Activated T-helper 1 cell treated with anti-CD3 and anti-CD28 coated beads, Interleukin-12 subunit alpha, Interleukin-12 subunit beta, Interleukin-2, Interleukin-4 antibody, amounts not matched to agents 30 ng/mL and 10 ng/mL and 1 ng/mL, durations not matched to agents 14 hours and 24 hours and 36 hours (primary cell): ENCODE data around the gene CTNNA1. TPM values are rescaled to one million over a fixed set of nuclear protein-coding genes. Genes with fewer than 3 reads are reported as not detected.

Experiments used
- DNase-seq: peaks from one replicate; pipeline ENCODE4 v3.0.0; 2021; ENCODE audit warnings: low spot score
- H3K27ac Mint-ChIP-seq: one replicate; pipeline ENCODE4 v1.8.0; 2021; ENCODE audit warnings: mild to moderate bottlenecking, mixed read lengths
- H3K27me3 Mint-ChIP-seq: one replicate; pipeline ENCODE4 v1.8.0; 2022; ENCODE audit warnings: mild to moderate bottlenecking, moderate library complexity, mixed read lengths; ENCODE audit not compliant: insufficient read depth
- H3K36me3 Mint-ChIP-seq: one replicate; pipeline ENCODE4 v1.8.0; 2021; ENCODE audit warnings: low read depth, mixed read lengths
- H3K4me1 Mint-ChIP-seq: one replicate; pipeline ENCODE4 v1.8.0; 2021; ENCODE audit warnings: low read depth, mixed read lengths
- H3K4me3 Mint-ChIP-seq: one replicate; pipeline ENCODE4 v1.8.0; 2021; ENCODE audit warnings: mild to moderate bottlenecking, moderate library complexity, mixed read lengths
- H3K9me3 Mint-ChIP-seq: one replicate; pipeline ENCODE4 v1.8.0; 2021; ENCODE audit warnings: mixed read lengths
- intact Hi-C: fragments of 100-400 bp; cut with micrococcal nuclease; formaldehyde crosslinking; loops from one replicate; pipeline ENCODE4 v1.15.1; 2024
- total RNA-seq: library from RNA; stranded (reverse); gene quantifications from 2 replicates; pipeline ENCODE4 v1.2.3, GENCODE V29; 2022

Gene CTNNA1
- total RNA-seq, 1 donor from 2014 or later, result 58.0 TPM

DNA sequence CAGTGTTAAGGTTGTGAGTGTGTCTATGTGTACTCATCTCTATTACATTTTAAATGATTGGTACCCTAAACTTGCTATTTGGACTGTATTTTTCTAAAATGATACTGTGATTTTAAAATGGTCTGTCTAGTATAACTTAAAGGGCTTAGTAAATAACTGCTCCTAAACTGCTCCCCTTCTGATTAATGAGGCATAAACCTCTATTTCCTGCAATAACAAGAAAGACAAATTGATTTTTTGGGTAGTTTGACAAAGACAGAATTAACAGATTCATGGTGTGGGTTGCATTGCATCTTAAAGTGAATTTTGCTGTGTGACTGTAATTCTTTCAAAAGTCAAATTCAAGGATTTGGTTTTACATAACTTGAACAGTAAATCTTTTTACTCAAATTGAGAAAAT lies 130.0 kb downstream of the CTNNA1 start:
- Mint-ChIP-seq H3K36me3 (peaks cover 5% of the 10 kb centered on the region), H3K27ac (no peak overlapping the region), H3K9me3 (no peaks in the 10 kb centered on the region), H3K27me3 (peaks cover 15% of the 10 kb centered on the region), H3K4me3 (no peak overlapping the region), H3K4me1 (no peaks in the 10 kb centered on the region)
- no peak for DNase-seq
- intact Hi-C loops, result no loop called here

DNA sequence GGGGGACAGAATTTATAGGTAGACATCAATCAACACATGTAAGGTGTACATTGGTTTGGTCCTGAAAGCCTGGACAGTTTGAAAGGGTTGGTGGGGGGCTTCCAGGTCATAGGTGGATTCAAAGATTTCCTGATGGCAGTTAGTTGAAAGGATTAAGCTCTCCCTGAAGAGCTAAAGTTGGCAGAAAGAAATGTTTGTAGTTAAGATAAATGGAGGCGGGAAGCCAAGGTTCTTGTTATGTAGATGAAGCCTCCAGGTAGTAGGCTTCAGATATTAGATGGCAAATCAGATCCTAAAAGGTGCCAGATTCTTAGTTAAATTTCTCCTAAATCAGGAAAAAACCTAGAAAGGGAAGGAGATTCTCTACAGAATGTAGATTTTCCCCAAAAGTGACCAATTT lies 130.9 kb downstream of the CTNNA1 start:
- no peak for DNase-seq
- peaks cover 3% of the 10 kb centered on the region for H3K9me3 Mint-ChIP-seq
- peaks cover 9% of the 10 kb centered on the region for H3K36me3 Mint-ChIP-seq
- H3K27ac Mint-ChIP-seq, result no peak overlapping the region
- no peaks in the 10 kb centered on the region for H3K4me1 Mint-ChIP-seq
- peaks cover 15% of the 10 kb centered on the region for H3K27me3 Mint-ChIP-seq
- intact Hi-C loops, result no loop called here
- H3K4me3 Mint-ChIP-seq, result no peak overlapping the region

DNA sequence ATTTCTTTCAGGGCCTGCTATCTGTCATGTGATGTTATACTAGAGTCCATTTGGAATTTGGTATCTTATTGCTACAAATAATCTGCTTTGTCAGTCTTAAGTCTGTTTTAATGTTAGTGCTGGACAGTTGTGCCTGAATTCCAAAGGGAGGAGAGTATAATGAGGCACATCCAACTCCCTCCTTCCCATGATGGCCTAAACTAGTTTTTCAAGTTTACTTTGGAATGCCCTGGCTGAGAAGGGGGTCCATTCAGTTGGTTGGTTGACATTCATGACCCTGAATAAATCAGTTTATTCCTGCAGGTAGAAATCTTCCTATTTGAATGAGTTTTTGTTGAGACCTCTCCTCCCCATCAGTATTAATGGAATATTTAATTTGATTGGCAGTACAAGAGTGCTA lies 131.3 kb downstream of the CTNNA1 start:
- Mint-ChIP-seq H3K27me3 (peaks cover 15% of the 10 kb centered on the region), H3K9me3 (peaks cover 4% of the 10 kb centered on the region), H3K36me3 (peaks cover 9% of the 10 kb centered on the region), H3K4me1 (no peaks in the 10 kb centered on the region), H3K27ac (no peak overlapping the region), H3K4me3 (no peak overlapping the region)
- intact Hi-C loops, result no loop called here
- no peak for DNase-seq

DNA sequence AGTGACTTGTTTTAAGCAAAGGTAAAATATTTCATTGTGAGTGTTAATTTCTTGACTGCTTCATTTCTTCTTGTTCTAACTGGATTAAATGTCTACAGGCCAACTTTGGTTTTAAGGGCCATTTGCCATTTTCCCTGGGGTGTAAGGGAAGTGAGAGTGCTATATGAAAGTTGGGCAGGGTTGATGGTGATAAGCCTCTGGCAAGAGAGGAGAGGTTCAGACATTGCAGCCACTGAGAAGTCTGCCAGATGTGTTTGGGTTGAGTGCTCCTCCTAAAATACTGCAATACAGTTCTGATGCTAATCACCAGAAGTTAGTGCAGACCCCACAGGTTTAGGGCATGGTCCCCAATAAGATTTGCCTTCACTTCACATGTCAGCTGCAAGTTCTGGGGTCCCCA lies 136.8 kb downstream of the CTNNA1 start:
- peaks cover 19% of the 10 kb centered on the region for H3K9me3 Mint-ChIP-seq

DNA sequence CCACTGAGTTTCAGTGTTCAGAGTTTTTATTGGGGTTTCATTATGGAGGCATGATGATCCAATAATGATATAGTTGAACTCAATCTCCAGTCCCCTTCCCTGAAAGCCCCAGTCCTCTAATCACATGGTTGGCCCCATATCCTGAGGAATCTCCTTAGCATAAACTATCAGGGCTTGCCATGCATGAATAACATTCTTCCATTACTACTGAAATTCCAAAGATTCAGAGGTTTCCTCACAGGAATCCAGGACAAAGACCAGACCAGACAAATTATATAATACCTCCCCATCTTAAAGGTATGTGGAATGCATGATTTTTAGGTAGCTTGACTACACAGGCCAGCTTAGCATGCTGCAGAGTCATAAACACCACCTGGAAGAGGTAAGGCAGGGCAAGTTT lies 137.4 kb downstream of the CTNNA1 start:
- Mint-ChIP-seq H3K27ac (no peak overlapping the region), H3K9me3 (peaks cover 19% of the 10 kb centered on the region), H3K4me3 (no peak overlapping the region), H3K36me3 (peaks cover 18% of the 10 kb centered on the region), H3K27me3 (peaks cover 1% of the 10 kb centered on the region), H3K4me1 (no peaks in the 10 kb centered on the region)
- intact Hi-C loops, result no loop called here
- DNase-seq, result no peak

More for the DNA sequence above, 136.8 kb downstream of the CTNNA1 start:
- H3K27ac Mint-ChIP-seq, result no peak overlapping the region
- no peaks in the 10 kb centered on the region for H3K4me1 Mint-ChIP-seq
- no peak overlapping the region for H3K4me3 Mint-ChIP-seq
- intact Hi-C loops, result no loop called here
- H3K27me3 Mint-ChIP-seq, result peaks cover 1% of the 10 kb centered on the region
- DNase-seq, result no peak
- peaks cover 18% of the 10 kb centered on the region for H3K36me3 Mint-ChIP-seq

DNA sequence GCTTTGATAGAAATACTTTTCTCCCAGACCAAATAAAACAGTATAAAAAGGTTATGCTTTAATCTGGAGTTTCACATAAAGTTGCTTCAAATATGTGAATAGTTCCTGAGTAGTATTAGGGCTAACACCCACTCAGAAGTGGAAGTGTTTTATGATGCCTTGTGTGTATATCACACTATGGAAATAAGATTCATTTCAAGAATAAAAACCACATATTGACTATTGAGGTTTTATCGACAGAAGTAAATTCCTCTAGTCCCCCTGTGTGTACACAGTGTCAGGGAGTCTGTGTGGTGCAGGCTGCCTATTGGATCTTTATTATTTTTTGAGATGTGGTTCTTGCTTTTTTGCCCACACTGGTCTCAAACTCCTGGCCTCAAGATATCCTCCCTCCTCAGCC lies 142.7 kb downstream of the CTNNA1 start:
- intact Hi-C loops, result no loop called here
- H3K9me3 Mint-ChIP-seq, result peaks cover 3% of the 10 kb centered on the region
- H3K27ac Mint-ChIP-seq, result no peak overlapping the region
- peaks cover 25% of the 10 kb centered on the region for H3K4me1 Mint-ChIP-seq
- H3K4me3 Mint-ChIP-seq, result no peak overlapping the region
- H3K36me3 Mint-ChIP-seq, result peaks cover 4% of the 10 kb centered on the region
- DNase-seq, result no peak
- peaks cover 8% of the 10 kb centered on the region for H3K27me3 Mint-ChIP-seq

DNA sequence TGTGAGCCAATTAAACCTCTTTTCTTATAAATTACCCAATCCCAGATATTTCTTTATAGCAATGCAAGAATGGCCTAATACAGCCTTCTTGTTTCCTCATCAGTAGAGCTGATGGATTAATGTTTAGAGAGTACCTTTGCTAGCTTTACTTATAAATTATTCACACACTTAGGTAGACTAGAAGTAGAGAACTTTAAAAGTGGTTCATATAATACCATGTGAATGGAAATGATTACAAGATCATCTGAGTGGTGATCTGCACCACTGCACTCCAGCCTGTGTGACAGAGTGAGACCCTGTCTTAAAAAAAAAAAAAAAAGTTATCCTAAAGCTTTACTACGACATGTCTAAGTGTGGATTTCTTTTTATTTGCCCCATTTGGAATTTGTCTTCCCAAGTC lies 145.1 kb downstream of the CTNNA1 start:
- intact Hi-C loops, result no loop called here

DNA sequence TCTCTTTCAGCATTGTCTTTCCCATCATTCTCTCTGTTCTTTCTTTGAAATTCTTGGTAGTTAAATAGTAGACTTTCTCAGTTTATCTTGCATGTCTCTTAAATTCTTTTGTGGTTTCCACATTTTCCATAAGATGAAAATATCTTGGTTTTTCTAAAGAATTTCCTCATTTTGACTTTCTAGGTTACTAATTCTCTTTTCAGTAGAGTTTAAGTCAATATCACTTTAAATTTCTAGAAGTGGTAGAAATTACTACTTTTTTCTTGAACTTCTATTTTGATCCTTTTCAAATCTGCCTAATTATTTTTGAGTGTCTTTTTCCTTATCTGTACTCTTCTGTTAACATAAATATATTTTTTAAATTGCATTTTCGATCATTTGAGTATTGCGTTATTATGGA lies 145.5 kb downstream of the CTNNA1 start:
- peak overlapping the region; percentile 4 for H3K27ac Mint-ChIP-seq
- peaks cover under 1% of the 10 kb centered on the region for H3K36me3 Mint-ChIP-seq
- DNase-seq, result no peak
- H3K4me1 Mint-ChIP-seq, result peaks cover 35% of the 10 kb centered on the region
- H3K27me3 Mint-ChIP-seq, result peaks cover 8% of the 10 kb centered on the region
- no peaks in the 10 kb centered on the region for H3K9me3 Mint-ChIP-seq
- intact Hi-C loops, result no loop called here
- no peak overlapping the region for H3K4me3 Mint-ChIP-seq

More for the DNA sequence above, 145.1 kb downstream of the CTNNA1 start:
- peak overlapping the region; percentile 4 for H3K27ac Mint-ChIP-seq
- DNase-seq, result no peak
- no peaks in the 10 kb centered on the region for H3K36me3 Mint-ChIP-seq
- no peak overlapping the region for H3K4me3 Mint-ChIP-seq
- peaks cover 8% of the 10 kb centered on the region for H3K27me3 Mint-ChIP-seq
- peaks cover 35% of the 10 kb centered on the region for H3K4me1 Mint-ChIP-seq
- H3K9me3 Mint-ChIP-seq, result no peaks in the 10 kb centered on the region

DNA sequence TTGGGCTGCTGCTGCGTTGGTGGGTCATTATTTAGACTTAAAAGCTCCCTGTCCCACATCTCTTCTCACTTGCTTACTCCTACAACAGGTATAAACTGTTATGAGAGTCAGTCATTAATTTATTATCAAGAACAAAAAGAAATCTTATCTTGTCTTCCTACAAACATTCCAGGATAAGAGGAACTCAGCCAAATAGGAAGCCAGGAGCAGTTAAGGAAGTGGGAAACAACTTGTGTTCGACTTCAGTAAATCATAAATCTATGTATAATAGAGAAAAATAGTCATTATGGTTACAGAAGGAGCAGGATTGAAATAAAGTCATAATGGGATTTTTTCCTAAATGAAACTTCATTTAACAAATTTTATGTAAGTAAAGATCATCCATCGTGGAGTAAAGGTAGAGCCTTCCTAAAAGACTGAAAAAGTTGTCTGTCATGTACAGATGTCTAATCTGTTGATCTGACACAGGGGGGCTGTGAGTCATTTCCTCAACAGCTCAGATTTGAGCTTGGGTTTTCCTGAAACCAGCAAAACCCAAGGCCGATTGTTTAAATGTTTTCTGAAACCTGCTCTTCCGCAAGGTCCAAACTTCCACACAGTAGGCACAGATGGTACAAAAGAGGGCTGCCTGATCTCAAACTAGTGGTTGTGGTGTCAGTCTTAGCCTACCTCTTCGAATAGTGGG lies 147.2 kb downstream of the CTNNA1 start:
- Mint-ChIP-seq H3K9me3 (no peaks in the 10 kb centered on the region), H3K4me3 (no peak overlapping the region), H3K36me3 (peaks cover 7% of the 10 kb centered on the region), H3K4me1 (peaks cover 35% of the 10 kb centered on the region), H3K27me3 (peaks cover 6% of the 10 kb centered on the region), H3K27ac (no peak overlapping the region)
- intact Hi-C loops, result no loop called here
- DNase-seq, result no peak

DNA sequence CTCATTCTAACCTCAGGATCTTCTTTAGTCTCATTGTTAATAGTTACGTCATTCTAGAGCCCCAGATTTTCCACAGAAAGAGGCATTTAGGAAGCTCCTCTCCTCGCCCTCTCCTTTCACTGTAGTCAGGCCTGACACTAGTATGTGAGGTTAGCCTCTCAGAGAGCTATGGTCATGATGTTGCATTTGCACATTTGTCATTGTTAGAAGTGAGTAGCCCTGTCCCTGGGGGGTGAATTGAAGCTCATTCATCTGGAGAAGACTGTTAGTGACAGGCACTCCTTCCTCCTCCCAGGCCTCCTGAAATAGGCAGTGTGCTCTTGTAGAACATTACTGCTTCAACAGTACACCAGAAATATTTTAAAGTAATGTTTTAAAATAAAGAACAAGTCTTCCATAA lies 148.5 kb downstream of the CTNNA1 start:
- H3K4me3 Mint-ChIP-seq, result no peak overlapping the region
- H3K4me1 Mint-ChIP-seq, result peaks cover 35% of the 10 kb centered on the region
- DNase-seq, result no peak
- H3K9me3 Mint-ChIP-seq, result no peaks in the 10 kb centered on the region
- intact Hi-C loops, result no loop called here
- H3K36me3 Mint-ChIP-seq, result peaks cover 7% of the 10 kb centered on the region
- H3K27me3 Mint-ChIP-seq, result no peaks in the 10 kb centered on the region
- no peak overlapping the region for H3K27ac Mint-ChIP-seq

DNA sequence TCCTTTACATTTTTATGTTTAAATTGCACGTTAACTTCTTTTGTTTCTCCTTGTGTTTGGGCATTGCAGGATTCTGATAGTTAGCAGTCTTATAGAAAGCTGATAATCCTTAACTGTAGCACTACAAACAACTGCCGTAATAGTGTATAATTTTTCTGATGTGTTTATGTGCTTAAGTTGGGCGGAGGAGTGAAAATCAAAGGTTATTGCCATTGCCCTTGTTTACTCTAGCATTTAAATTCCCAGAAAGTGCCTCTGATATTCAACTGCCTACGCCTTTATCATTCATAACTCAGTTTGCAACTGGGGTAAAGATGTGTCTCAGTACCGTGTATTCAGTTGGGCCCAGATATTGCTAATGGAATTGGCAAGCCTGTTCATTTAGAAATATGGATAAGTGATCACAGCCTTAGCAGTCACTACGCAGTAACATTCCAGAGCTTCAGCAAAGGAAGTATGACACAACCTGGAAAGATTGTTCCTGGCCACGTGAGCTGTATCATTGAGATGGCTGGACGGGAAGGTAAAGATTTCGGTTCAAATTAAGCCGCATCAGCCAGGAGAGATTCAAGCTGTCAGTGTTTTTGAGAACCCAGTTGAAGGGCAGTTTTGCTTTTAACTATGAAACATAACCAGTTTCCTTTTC lies 150.0 kb downstream of the CTNNA1 start:
- H3K27ac Mint-ChIP-seq, result no peak overlapping the region
- H3K27me3 Mint-ChIP-seq, result no peaks in the 10 kb centered on the region
- intact Hi-C loops, result no loop called here
- peaks cover 35% of the 10 kb centered on the region for H3K4me1 Mint-ChIP-seq
- no peak for DNase-seq
- H3K9me3 Mint-ChIP-seq, result no peaks in the 10 kb centered on the region
- H3K36me3 Mint-ChIP-seq, result peaks cover 7% of the 10 kb centered on the region
- H3K4me3 Mint-ChIP-seq, result no peak overlapping the region

DNA sequence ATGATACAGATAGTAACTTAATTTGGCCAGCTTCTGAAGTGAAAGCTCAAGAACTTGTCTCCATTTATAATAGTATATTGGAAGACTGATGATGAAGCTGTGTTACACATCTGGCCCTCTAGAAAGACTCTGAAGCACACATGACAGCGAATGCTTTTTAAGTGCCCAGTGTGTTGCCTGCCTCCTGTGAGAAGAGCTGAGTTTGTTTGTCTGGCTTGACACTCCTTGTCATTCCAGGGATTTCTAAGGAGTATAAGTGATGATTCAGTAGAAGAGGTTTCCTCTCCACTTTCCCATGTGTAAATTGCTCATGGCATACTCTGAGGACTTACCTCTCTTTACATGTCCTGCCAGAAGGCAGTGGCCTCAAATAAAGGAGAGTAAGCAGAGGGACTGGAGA lies 152.3 kb downstream of the CTNNA1 start:
- Mint-ChIP-seq H3K4me3 (no peak overlapping the region), H3K27ac (no peak overlapping the region), H3K36me3 (peaks cover 16% of the 10 kb centered on the region), H3K27me3 (no peaks in the 10 kb centered on the region), H3K9me3 (no peaks in the 10 kb centered on the region), H3K4me1 (peaks cover 16% of the 10 kb centered on the region)
- no peak for DNase-seq
- intact Hi-C loops, result no loop called here

DNA sequence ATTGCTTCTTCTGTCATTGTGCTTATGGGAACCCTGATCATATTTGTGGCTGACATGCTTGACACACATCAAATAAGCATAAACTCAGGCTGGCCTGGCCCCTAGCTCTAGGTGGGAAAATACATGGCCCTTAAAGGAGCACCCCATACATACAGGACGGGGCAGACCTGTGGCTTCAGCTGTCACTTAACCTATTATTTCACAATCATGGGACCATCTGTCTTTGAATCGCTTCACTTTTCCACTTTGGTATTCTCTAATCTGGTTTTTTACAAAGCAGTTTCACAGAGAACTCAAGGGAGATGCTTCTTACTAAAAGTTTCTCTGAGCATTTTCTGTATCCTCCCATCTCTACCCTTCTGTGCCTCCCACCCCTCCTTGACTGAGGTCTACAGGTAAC lies 156.5 kb downstream of the CTNNA1 start:
- no peak overlapping the region for H3K4me3 Mint-ChIP-seq
- no peak for DNase-seq
- no peaks in the 10 kb centered on the region for H3K27me3 Mint-ChIP-seq
- H3K36me3 Mint-ChIP-seq, result peaks cover 9% of the 10 kb centered on the region
- peaks cover 6% of the 10 kb centered on the region for H3K4me1 Mint-ChIP-seq
- intact Hi-C loops, result no loop called here
- no peak overlapping the region for H3K27ac Mint-ChIP-seq
- no peaks in the 10 kb centered on the region for H3K9me3 Mint-ChIP-seq
